ENCODE measurements around the gene COQ9.
A peak's percentile ranks its signal among the peaks of the same experiment; 100 is the strongest.
"Not testable (repeated sequence)": the region's sequence is repeated elsewhere in the genome, so short reads cannot be mapped to it uniquely, and the experiment has no call there.

The COQ9 gene

GRCh38 chr16:57486858-57487834 lies 39.9 kb downstream of the COQ9 start:
- DNase-seq, result no peak

GRCh38 chr16:57489229-57489628 lies 42.0 kb downstream of the COQ9 start:
- DNase-seq, result no peak

- no peak for DNase-seq
Measured at GRCh38 chr16:57493767-57494166, 46.5 kb downstream of the COQ9 start.

- no peak for DNase-seq
Measured at GRCh38 chr16:57497121-57497520, 49.8 kb downstream of the COQ9 start.

- no peak for DNase-seq
Measured at GRCh38 chr16:57498031-57498430, 50.8 kb downstream of the COQ9 start.

- DNase-seq, result not testable (repeated sequence)
Measured at GRCh38 chr16:57499941-57500340, 52.7 kb downstream of the COQ9 start.

GRCh38 chr16:57500578-57501111 lies 53.4 kb downstream of the COQ9 start:
- no peak for DNase-seq

GRCh38 chr16:57501492-57501891 lies 54.2 kb downstream of the COQ9 start:
- DNase-seq, result no peak

GRCh38 chr16:57502048-57502775 lies 54.9 kb downstream of the COQ9 start:
- no peak for DNase-seq

- DNase-seq, result peak; percentile 67
Measured at GRCh38 chr16:57503366-57503765, 56.1 kb downstream of the COQ9 start.

- DNase-seq, result peak; percentile 21
Measured at GRCh38 chr16:57504001-57504400, 56.7 kb downstream of the COQ9 start.

GRCh38 chr16:57504491-57504890 lies 57.2 kb downstream of the COQ9 start:
- DNase-seq, result no peak

- DNase-seq, result no peak
Measured at GRCh38 chr16:57505169-57505568, 57.9 kb downstream of the COQ9 start.

- DNase-seq, result peak; percentile 75
Measured at GRCh38 chr16:57507136-57508034, 60.1 kb downstream of the COQ9 start.

GRCh38 chr16:57508035-57508425 lies 60.8 kb downstream of the COQ9 start:
- no peak for DNase-seq

GRCh38 chr16:57509231-57509923 lies 62.1 kb downstream of the COQ9 start:
- no peak for DNase-seq

GRCh38 chr16:57510016-57510871 lies 63.0 kb downstream of the COQ9 start:
- no peak for DNase-seq
